HG03045 (cell line): ENCODE data around the gene ASB15.
"Not testable (repeated sequence)": the region's sequence is repeated elsewhere in the genome, so short reads cannot be mapped to it uniquely, and the experiment has no call there.

ENCODE experiments used
- ATAC-seq: cut with Tn5 transposase; IDR thresholded peaks from one replicate; pipeline ENCODE4 v1.9.1; 2021; ENCODE audit warnings: mild to moderate bottlenecking, moderate library complexity; ENCODE audit not compliant: unreplicated experiment

ASB15 gene

GRCh38 chr7:123634011-123634573 is 32.5 kb downstream of the ASB15 start:
- not testable (repeated sequence) for ATAC-seq

- ATAC-seq = no peak
These were observed 34.1 kb downstream of the ASB15 start for GRCh38 chr7:123635551-123636359.

- no peak for ATAC-seq
These were observed 35.6 kb downstream of the ASB15 start for GRCh38 chr7:123637203-123637602.

- ATAC-seq = no peak
These were observed 36.3 kb downstream of the ASB15 start for GRCh38 chr7:123637878-123638277.

- no peak for ATAC-seq
These were observed 38.0 kb downstream of the ASB15 start for GRCh38 chr7:123639631-123640030.

GRCh38 chr7:123640583-123640982 is 39.0 kb downstream of the ASB15 start:
- no peak for ATAC-seq

GRCh38 chr7:123641901-123642300 is 40.3 kb downstream of the ASB15 start:
- ATAC-seq = no peak

- no peak for ATAC-seq
These were observed 42.1 kb downstream of the ASB15 start for GRCh38 chr7:123643495-123644441.

- no peak for ATAC-seq
These were observed 43.9 kb downstream of the ASB15 start for GRCh38 chr7:123645516-123645915.

- ATAC-seq = no peak
These were observed 45.6 kb downstream of the ASB15 start for GRCh38 chr7:123647106-123647730.

- no peak for ATAC-seq
These were observed 48.3 kb downstream of the ASB15 start for GRCh38 chr7:123649964-123650363.

GRCh38 chr7:123650595-123650994 is 49.0 kb downstream of the ASB15 start:
- ATAC-seq = no peak

- no peak for ATAC-seq
These were observed 50.8 kb downstream of the ASB15 start for GRCh38 chr7:123652406-123652805.

- no peak for ATAC-seq
These were observed 51.5 kb downstream of the ASB15 start for GRCh38 chr7:123653162-123653561.

GRCh38 chr7:123655614-123656013 is 54.0 kb downstream of the ASB15 start, which contains the start of gene LMOD2:
Gene LMOD2, plus strand, starts transcription at chr7:123655866. Its CDS starts 98 bp downstream, at chr7:123655964.
- no peak for ATAC-seq

GRCh38 chr7:123656544-123657303 is 55.1 kb downstream of the ASB15 start:
- ATAC-seq = no peak

- ATAC-seq = no peak
These were observed 55.7 kb downstream of the ASB15 start for GRCh38 chr7:123657304-123657685.

- no peak for ATAC-seq
These were observed 56.4 kb downstream of the ASB15 start for GRCh38 chr7:123658023-123658422.

- no peak for ATAC-seq
These were observed 59.1 kb downstream of the ASB15 start for GRCh38 chr7:123660514-123661354.
